Colonic mucosa (tissue), 4 donors: ENCODE results near the gene SLC25A21. TPM values are rescaled to one million over a fixed set of nuclear protein-coding genes. Genes with fewer than 3 reads are reported as not detected.

ENCODE experiments used
- DNase-seq: peaks from one replicate; pipeline ENCODE4 v3.0.0-alpha.2; 2020
- H3K27ac ChIP-seq: fragments of 200-600 bp; one replicate; pipeline ENCODE4 v1.8.0; 2021
- H3K27me3 ChIP-seq: fragments of 200-600 bp; one replicate; pipeline ENCODE4 v1.8.0; 2021
- H3K36me3 ChIP-seq: fragments of 200-600 bp; one replicate; pipeline ENCODE4 v1.8.0; 2021
- H3K4me1 ChIP-seq: fragments of 200-600 bp; one replicate; pipeline ENCODE4 v1.8.0; 2021; ENCODE audit warnings: mild to moderate bottlenecking
- H3K4me3 ChIP-seq: fragments of 200-600 bp; one replicate; pipeline ENCODE4 v1.8.0; 2021
- H3K9ac ChIP-seq, 2 donors: one replicate each; pipeline ENCODE4 v1.7.0; 2013; ENCODE audit warnings: control low read depth in 2 of 2, low read depth in 2 of 2, low read length in 2 of 2
- H3K9me3 ChIP-seq: fragments of 200-600 bp; one replicate; pipeline ENCODE4 v1.8.0; 2021
- intact Hi-C: fragments of 100-400 bp; cut with DNase I; formaldehyde crosslinking; loops from one replicate; pipeline ENCODE4 v1.14.1; 2022
- total RNA-seq, 2 donors: library from RNA; stranded (reverse); fragmentation: NEBNext Ultra II Directional in 1 of 2; extraction: Animal tissue kit (Norgen Biotek cat#: 25700) in 1 of 2; gene quantifications; one replicate each; pipeline ENCODE4 v1.2.1, GENCODE V29; 2021
- TF ChIP-seq, protein P1 (sequence below): fragments of 200-600 bp; IDR thresholded peaks from one replicate; pipeline ENCODE4 v1.8.0; 2022; ENCODE audit warnings: antibody characterized with exemption, mild to moderate bottlenecking
- donor health status: healthy.
- donor health status: DM: no; HTN: no; CAD: no.
- donor health status: DM: no; HTN: no; CAD: no.

SLC25A21 gene
- total RNA-seq, 2 donors from 2014 or later, result 0.77 to 0.82 TPM

DNA sequence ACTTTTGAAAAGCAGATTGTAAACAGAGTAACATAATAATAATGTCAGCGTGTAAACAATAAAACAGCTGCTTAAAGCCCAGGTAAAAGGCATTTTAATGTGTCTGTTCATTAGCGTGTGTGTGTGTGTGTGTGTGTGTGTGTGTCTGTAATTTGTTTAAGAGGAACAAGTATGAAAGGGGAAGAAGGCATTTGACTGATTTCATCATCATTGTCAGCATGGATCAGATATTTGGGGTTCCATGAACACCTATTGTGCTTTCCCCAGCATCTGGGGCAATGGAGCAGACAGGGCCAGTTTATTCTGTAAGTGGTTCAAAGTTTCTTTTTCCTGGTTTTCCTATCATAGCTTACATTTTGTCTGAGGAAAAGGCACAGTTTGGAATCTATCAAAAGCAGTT is 28.9 kb downstream of the SLC25A21 start:
- no peak overlapping the region for H3K4me3 ChIP-seq
- no peaks in the 10 kb centered on the region for H3K36me3 ChIP-seq
- no peaks in the 10 kb centered on the region for H3K9me3 ChIP-seq
- no peaks in the 10 kb centered on the region for H3K27me3 ChIP-seq
- H3K4me1 ChIP-seq, result no peaks in the 10 kb centered on the region
- DNase-seq, result no peak
- no peak overlapping the region for H3K9ac ChIP-seq
- TF ChIP-seq, protein P1, sequence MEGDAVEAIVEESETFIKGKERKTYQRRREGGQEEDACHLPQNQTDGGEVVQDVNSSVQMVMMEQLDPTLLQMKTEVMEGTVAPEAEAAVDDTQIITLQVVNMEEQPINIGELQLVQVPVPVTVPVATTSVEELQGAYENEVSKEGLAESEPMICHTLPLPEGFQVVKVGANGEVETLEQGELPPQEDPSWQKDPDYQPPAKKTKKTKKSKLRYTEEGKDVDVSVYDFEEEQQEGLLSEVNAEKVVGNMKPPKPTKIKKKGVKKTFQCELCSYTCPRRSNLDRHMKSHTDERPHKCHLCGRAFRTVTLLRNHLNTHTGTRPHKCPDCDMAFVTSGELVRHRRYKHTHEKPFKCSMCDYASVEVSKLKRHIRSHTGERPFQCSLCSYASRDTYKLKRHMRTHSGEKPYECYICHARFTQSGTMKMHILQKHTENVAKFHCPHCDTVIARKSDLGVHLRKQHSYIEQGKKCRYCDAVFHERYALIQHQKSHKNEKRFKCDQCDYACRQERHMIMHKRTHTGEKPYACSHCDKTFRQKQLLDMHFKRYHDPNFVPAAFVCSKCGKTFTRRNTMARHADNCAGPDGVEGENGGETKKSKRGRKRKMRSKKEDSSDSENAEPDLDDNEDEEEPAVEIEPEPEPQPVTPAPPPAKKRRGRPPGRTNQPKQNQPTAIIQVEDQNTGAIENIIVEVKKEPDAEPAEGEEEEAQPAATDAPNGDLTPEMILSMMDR, result no peak
- intact Hi-C loops, result no loop called here
- H3K27ac ChIP-seq, result no peak overlapping the region

DNA sequence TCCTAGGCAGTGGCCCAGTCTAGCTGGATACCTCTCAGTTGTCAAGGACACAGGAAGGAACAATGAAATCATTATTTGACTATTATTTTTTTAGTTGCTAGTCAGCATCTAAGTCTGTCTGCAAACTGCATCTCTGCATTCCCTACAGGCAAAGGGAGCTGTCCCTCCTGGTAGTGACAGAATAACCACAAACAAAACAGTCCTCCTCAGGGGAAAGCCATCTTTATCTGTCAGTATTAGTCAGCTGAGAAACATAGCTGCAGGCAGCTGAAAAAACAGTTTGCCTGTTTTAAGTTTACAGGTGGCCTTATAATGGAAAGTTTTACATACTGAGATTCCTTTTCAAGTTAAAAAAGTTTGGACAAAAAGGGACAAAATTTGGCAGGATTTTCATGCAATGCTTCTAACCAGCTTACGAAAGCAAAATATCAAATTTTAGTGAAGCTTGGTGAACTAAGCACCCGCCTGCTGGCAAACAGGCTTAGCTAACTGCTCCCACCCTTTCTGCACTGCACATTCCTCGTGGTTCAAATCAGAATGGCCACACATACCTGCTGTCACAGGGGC is 29.5 kb downstream of the SLC25A21 start:
- DNase-seq, result no peak
- Histone ChIP-seq H3K4me1 (no peaks in the 10 kb centered on the region), H3K9ac (no peak overlapping the region), H3K27me3 (no peaks in the 10 kb centered on the region), H3K9me3 (no peaks in the 10 kb centered on the region), H3K4me3 (no peak overlapping the region), H3K27ac (no peak overlapping the region), H3K36me3 (no peaks in the 10 kb centered on the region)
- TF ChIP-seq, protein P1, result no peak
- intact Hi-C loops, result no loop called here

DNA sequence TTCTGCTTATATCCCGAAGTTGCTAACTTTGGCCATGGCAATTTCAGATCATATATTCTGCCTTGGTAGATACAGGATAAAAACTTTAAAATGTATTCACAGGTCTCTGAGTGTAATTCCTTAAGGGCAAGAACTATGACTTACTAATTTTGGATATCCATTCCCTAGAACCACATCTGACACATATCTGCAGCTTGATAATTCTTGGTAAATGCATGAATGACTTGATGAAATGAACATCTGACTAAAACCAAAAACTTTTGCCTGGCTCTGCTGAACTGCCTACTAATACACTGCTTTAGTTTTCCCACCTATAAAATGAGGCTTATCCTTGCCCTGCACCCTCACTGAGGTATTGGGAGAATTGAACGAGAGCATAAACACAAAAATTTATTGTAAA is 32.2 kb downstream of the SLC25A21 start:
- no peaks in the 10 kb centered on the region for H3K36me3 ChIP-seq
- no peaks in the 10 kb centered on the region for H3K9me3 ChIP-seq
- no peak for DNase-seq
- H3K4me3 ChIP-seq, result no peak overlapping the region
- no peaks in the 10 kb centered on the region for H3K27me3 ChIP-seq
- intact Hi-C loops, result no loop called here
- no peaks in the 10 kb centered on the region for H3K4me1 ChIP-seq
- TF ChIP-seq, protein P1, result no peak
- H3K27ac ChIP-seq, result no peak overlapping the region
- no peak overlapping the region for H3K9ac ChIP-seq

- TF ChIP-seq, protein P1, result no peak
- Histone ChIP-seq H3K9me3 (no peaks in the 10 kb centered on the region), H3K27ac (no peak overlapping the region), H3K4me1 (no peaks in the 10 kb centered on the region), H3K27me3 (no peaks in the 10 kb centered on the region), H3K4me3 (no peak overlapping the region), H3K36me3 (no peaks in the 10 kb centered on the region), H3K9ac (no peak overlapping the region)
- no peak for DNase-seq
- intact Hi-C loops, result no loop called here
These were observed 32.7 kb downstream of the SLC25A21 start for GRCh38 chr14:37139710-37140109.

- Histone ChIP-seq H3K9me3 (no peaks in the 10 kb centered on the region), H3K27me3 (no peaks in the 10 kb centered on the region), H3K9ac (no peak overlapping the region), H3K4me1 (no peaks in the 10 kb centered on the region), H3K27ac (no peak overlapping the region), H3K4me3 (no peak overlapping the region), H3K36me3 (no peaks in the 10 kb centered on the region)
- DNase-seq, result no peak
- TF ChIP-seq, protein P1, result no peak
- intact Hi-C loops, result no loop called here
These were observed 33.5 kb downstream of the SLC25A21 start for GRCh38 chr14:37138898-37139297.
